Mucosa of stomach (tissue), 1 donor: ENCODE data around the gene TMED8.

Experiments
- H3K27me3 ChIP-seq: one replicate; pipeline ENCODE4 v1.7.0; 2013; ENCODE audit warnings: mild to moderate bottlenecking, low read length; ENCODE audit not compliant: control insufficient read depth, insufficient read depth
- H3K36me3 ChIP-seq: one replicate; pipeline ENCODE4 v1.7.0; 2013; ENCODE audit warnings: low read length; ENCODE audit not compliant: control insufficient read depth, insufficient read depth
- H3K4me1 ChIP-seq: one replicate; pipeline ENCODE4 v1.7.0; 2013; ENCODE audit warnings: mild to moderate bottlenecking, low read length; ENCODE audit not compliant: control insufficient read depth, insufficient read depth
- H3K4me3 ChIP-seq: one replicate; pipeline ENCODE4 v1.7.0; 2013; ENCODE audit warnings: low read length
- H3K9ac ChIP-seq: one replicate; pipeline ENCODE4 v1.7.0; 2013; ENCODE audit warnings: mild to moderate bottlenecking, low read length, moderate library complexity
- H3K9me3 ChIP-seq: one replicate; pipeline ENCODE4 v1.7.0; 2013; ENCODE audit warnings: mild to moderate bottlenecking, low read length, moderate library complexity; ENCODE audit not compliant: control insufficient read depth
- donor health status: Pancreatic carcinoma.

Gene TMED8

DNA sequence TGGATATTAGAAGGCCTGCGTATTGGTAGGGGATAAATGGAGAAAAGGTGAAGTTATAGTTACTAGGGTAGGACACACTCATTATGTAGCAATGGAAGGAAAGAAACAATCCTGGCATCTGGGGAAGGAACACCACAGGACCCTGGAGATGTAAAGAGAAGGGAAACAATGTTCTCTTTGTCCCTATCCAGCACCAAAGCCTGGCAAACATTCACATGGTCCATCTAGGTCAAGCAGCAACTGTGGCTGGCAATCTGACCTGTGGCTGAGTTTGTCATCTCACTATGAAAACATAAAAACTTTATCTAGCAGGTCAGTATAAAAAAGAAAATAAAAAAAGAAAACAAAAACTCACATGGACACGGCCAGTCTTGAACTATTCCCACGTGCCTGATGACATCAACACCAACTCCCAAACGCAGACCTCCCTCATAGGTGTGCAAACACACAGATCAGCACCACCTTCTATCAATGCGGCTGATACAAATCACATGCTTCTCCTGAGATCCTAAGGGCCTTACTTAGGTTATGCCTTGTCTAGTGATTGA is 58.8 kb downstream of the TMED8 start:
- no peaks in the 10 kb centered on the region for H3K27me3 ChIP-seq
- no peak overlapping the region for H3K4me3 ChIP-seq
- H3K9me3 ChIP-seq = no peaks in the 10 kb centered on the region
- peaks cover 17% of the 10 kb centered on the region for H3K4me1 ChIP-seq
- no peak overlapping the region for H3K9ac ChIP-seq
- H3K36me3 ChIP-seq = no peaks in the 10 kb centered on the region

DNA sequence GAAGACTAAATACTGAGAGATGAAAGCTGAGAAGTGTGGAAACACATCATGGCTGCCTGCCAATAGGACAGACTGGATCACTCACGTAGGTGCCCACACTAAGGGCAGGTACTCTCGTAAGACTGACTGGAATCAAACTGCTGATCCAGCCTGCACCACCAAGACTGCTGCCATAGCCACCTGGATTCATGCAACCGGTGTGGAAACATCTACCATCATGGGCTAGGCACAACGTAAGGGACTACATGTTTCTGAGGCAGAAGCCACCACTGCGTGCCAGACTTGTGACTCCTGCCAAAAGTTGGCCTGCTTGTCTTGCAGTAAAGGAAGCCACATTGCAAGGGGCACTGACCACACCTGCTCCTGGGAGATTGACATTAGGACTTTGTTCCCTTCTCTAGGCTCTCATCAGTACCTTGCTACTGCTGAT is 60.0 kb downstream of the TMED8 start:
- H3K4me1 ChIP-seq = peaks cover 10% of the 10 kb centered on the region
- no peak overlapping the region for H3K9ac ChIP-seq

DNA sequence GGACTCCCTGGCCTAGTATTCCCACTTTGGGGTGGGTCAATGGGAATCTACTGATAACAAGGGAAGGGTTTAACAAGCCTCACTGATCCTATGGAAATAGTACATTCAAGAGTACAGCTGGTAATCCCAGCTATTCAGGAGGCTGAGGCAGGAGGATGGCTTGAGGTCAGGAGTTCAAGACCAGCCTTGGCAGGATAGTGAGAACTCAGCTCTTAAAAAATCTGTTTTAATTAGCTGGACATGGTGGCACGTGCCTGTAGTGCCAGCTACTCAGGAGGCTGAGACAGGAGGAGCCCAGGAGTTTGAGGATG is 60.7 kb downstream of the TMED8 start:
- H3K9me3 ChIP-seq = no peaks in the 10 kb centered on the region
- no peak overlapping the region for H3K4me3 ChIP-seq
- H3K27me3 ChIP-seq = no peaks in the 10 kb centered on the region
- no peak overlapping the region for H3K9ac ChIP-seq
- peaks cover 9% of the 10 kb centered on the region for H3K4me1 ChIP-seq
- H3K36me3 ChIP-seq = no peaks in the 10 kb centered on the region

More for the DNA sequence above, 60.0 kb downstream of the TMED8 start:
- Histone ChIP-seq H3K4me3 (no peak overlapping the region), H3K27me3 (no peaks in the 10 kb centered on the region), H3K9me3 (no peaks in the 10 kb centered on the region), H3K36me3 (no peaks in the 10 kb centered on the region)

DNA sequence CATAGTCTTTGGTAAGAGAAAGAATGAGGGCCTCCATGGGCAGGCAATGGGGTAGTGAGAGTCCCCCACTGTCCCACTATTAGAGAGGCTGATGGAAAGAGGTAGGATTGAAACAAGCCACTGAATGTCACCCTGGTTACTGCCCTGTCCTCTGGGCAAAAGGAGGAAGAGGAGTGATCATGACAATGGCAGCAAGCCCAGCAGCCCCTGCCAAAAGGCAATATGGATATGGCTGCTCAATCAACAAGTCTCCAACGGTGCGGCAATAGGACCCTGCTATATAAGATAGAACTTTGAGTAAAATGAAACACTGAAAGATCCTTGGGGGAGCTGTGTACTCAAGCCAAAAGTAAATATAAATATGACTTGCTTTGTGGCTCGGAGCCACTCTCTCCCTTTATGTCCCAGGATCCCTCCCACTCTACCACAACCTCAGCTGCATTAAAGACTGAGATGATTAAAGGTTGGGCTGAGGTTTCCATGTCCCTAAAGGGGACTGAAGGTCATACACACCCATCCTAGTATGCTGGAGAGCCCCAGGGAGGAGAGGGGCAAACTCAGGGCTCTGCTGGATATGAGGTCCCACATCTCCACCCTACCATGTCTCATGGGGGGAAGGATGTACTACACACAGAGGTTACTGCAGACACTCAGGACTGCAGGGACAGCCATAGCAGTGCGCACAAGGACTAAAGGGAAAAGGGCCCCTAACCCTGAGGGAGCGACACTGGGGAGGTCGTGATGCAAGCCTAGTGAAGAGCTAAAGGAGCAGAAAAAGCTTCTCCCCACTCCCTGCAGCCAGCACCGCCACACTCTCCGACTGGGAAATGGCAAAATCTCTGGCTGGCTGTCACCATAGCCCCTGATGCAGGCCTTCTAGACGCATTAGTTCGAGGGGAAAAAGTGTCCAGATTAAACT is 62.1 kb downstream of the TMED8 start:
- Histone ChIP-seq H3K9ac (no peak overlapping the region), H3K4me3 (no peak overlapping the region), H3K27me3 (no peaks in the 10 kb centered on the region), H3K4me1 (peaks cover 9% of the 10 kb centered on the region), H3K9me3 (no peaks in the 10 kb centered on the region), H3K36me3 (no peaks in the 10 kb centered on the region)

- H3K9me3 ChIP-seq = no peaks in the 10 kb centered on the region
- H3K27me3 ChIP-seq = no peaks in the 10 kb centered on the region
- H3K9ac ChIP-seq = no peak overlapping the region
- H3K36me3 ChIP-seq = no peaks in the 10 kb centered on the region
- peaks cover 9% of the 10 kb centered on the region for H3K4me1 ChIP-seq
- H3K4me3 ChIP-seq = no peak overlapping the region
These were observed 62.9 kb downstream of the TMED8 start for GRCh38 chr14:77314043-77314442.

- no peak overlapping the region for H3K4me3 ChIP-seq
- peaks cover 9% of the 10 kb centered on the region for H3K4me1 ChIP-seq
- H3K36me3 ChIP-seq = no peaks in the 10 kb centered on the region
- H3K27me3 ChIP-seq = no peaks in the 10 kb centered on the region
- no peak overlapping the region for H3K9ac ChIP-seq
- H3K9me3 ChIP-seq = no peaks in the 10 kb centered on the region
These were observed 63.5 kb downstream of the TMED8 start for GRCh38 chr14:77313371-77313770.

DNA sequence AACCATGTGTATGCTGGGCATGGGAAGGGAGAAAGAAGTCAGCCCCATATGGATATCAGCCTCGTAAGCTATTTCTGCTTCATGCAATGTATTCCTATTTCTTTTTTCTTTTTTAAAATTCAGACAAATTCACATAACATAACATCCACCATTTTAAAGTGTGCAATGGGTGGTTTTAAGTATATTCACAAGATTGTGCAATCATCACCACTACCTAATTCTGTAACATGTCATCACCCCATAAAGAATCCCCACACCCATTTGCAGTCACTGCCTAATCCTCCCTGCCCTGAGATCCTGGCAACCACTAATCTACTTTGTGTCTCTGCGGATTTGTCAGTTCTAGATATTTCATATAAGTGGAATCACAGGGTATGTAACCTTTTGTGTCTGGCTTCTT is 65.7 kb downstream of the TMED8 start:
- no peaks in the 10 kb centered on the region for H3K36me3 ChIP-seq
- H3K9me3 ChIP-seq = no peaks in the 10 kb centered on the region
- H3K4me1 ChIP-seq = peaks cover 9% of the 10 kb centered on the region
- no peak overlapping the region for H3K4me3 ChIP-seq
- no peak overlapping the region for H3K9ac ChIP-seq
- H3K27me3 ChIP-seq = no peaks in the 10 kb centered on the region

GRCh38 chr14:77310026-77310425 is 66.9 kb downstream of the TMED8 start:
- no peaks in the 10 kb centered on the region for H3K27me3 ChIP-seq
- peaks cover 6% of the 10 kb centered on the region for H3K4me1 ChIP-seq
- no peak overlapping the region for H3K9ac ChIP-seq
- H3K4me3 ChIP-seq = no peak overlapping the region
- no peaks in the 10 kb centered on the region for H3K9me3 ChIP-seq
- H3K36me3 ChIP-seq = no peaks in the 10 kb centered on the region

GRCh38 chr14:77309131-77309530 is 67.8 kb downstream of the TMED8 start:
- no peak overlapping the region for H3K9ac ChIP-seq
- peaks cover 2% of the 10 kb centered on the region for H3K4me1 ChIP-seq
- H3K27me3 ChIP-seq = no peaks in the 10 kb centered on the region
- H3K4me3 ChIP-seq = no peak overlapping the region
- H3K36me3 ChIP-seq = no peaks in the 10 kb centered on the region
- no peaks in the 10 kb centered on the region for H3K9me3 ChIP-seq

- no peaks in the 10 kb centered on the region for H3K36me3 ChIP-seq
- no peaks in the 10 kb centered on the region for H3K27me3 ChIP-seq
- no peak overlapping the region for H3K9ac ChIP-seq
- peaks cover 11% of the 10 kb centered on the region for H3K4me1 ChIP-seq
- H3K9me3 ChIP-seq = no peaks in the 10 kb centered on the region
- H3K4me3 ChIP-seq = no peak overlapping the region
These were observed 69.9 kb downstream of the TMED8 start for GRCh38 chr14:77306851-77307496.

GRCh38 chr14:77306416-77306815 is 70.5 kb downstream of the TMED8 start:
- Histone ChIP-seq H3K9ac (no peak overlapping the region), H3K4me1 (peaks cover 12% of the 10 kb centered on the region), H3K4me3 (no peak overlapping the region)

DNA sequence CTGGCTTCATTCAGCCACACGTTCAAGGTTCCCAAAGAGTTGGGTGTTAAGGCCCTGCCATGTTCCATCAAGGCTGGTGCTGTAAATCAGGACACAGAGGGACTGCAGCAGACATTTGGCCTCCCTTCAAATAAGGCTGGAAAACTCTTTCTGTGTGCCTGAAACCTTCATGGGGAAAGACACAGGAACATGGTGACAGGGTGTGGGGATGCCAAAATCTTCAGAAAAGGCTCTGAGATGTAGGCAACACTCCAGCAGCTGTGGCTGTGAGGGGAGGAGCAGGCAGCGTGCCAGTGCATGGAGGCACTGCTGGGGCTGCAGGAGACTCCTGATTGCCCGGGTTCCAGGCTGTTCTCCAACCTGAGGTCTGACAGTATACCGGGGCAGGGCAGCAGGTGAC is 71.2 kb downstream of the TMED8 start:
- no peaks in the 10 kb centered on the region for H3K9me3 ChIP-seq
- no peaks in the 10 kb centered on the region for H3K27me3 ChIP-seq
- H3K4me1 ChIP-seq = peaks cover 20% of the 10 kb centered on the region
- H3K9ac ChIP-seq = no peak overlapping the region
- no peaks in the 10 kb centered on the region for H3K36me3 ChIP-seq
- no peak overlapping the region for H3K4me3 ChIP-seq

More at GRCh38 chr14:77306416-77306815, 70.5 kb downstream of the TMED8 start:
- H3K27me3 ChIP-seq = no peaks in the 10 kb centered on the region
- no peaks in the 10 kb centered on the region for H3K36me3 ChIP-seq
- no peaks in the 10 kb centered on the region for H3K9me3 ChIP-seq
